ENCODE results near the gene KIF22.

Gene KIF22

GRCh38 chr16:29804455-29805231 lies 14.1 kb downstream of the KIF22 start:
- DNase-seq: no peak

- DNase-seq: peak; percentile 98
Measured at GRCh38 chr16:29805232-29806098, 14.9 kb downstream of the KIF22 start.

GRCh38 chr16:29806099-29806579 lies 15.6 kb downstream of the KIF22 start, which contains the start of gene MAZ:
Gene MAZ, plus strand, starts transcription at chr16:29806529. Its CDS starts 173 bp downstream, at chr16:29806702.
- no peak for DNase-seq

GRCh38 chr16:29806641-29807425 lies 16.3 kb downstream of the KIF22 start:
- DNase-seq: peak; percentile 40

GRCh38 chr16:29807426-29808218 lies 17.1 kb downstream of the KIF22 start:
- DNase-seq: peak; percentile 80

- DNase-seq: no peak
Measured at GRCh38 chr16:29808219-29808900, 17.8 kb downstream of the KIF22 start.

GRCh38 chr16:29809031-29809747 lies 18.6 kb downstream of the KIF22 start:
- DNase-seq: no peak

- DNase-seq: no peak
Measured at GRCh38 chr16:29809850-29810698, 19.5 kb downstream of the KIF22 start.

- DNase-seq: no peak
Measured at GRCh38 chr16:29810699-29811169, 20.2 kb downstream of the KIF22 start.

- peak; percentile 52 for DNase-seq
Measured at GRCh38 chr16:29811170-29811895, 20.8 kb downstream of the KIF22 start.

GRCh38 chr16:29811896-29812665 lies 21.5 kb downstream of the KIF22 start, which contains the start of gene PRRT2:
Gene PRRT2, plus strand, starts transcription at chr16:29812193. Its CDS starts 862 bp downstream, at chr16:29813055.
- peak; percentile 18 for DNase-seq

GRCh38 chr16:29812754-29813643 lies 22.4 kb downstream of the KIF22 start:
- no peak for DNase-seq

- DNase-seq: no peak
Measured at GRCh38 chr16:29813644-29814562, 23.4 kb downstream of the KIF22 start.

- DNase-seq: no peak
Measured at GRCh38 chr16:29814592-29814991, 24.0 kb downstream of the KIF22 start.

- DNase-seq: no peak
Measured at GRCh38 chr16:29815032-29815721, 24.6 kb downstream of the KIF22 start.

Measured in activated effector memory CD4-positive, alpha-beta T cell treated with Interleukin-2 at 50 U/mL for 16 hours (primary cell).